ENCODE measurements around the gene ALOX12B.

Gene ALOX12B

GRCh38 chr17:8100763-8101162 lies 13.2 kb upstream of the ALOX12B start:
- no peak overlapping the region for H3K4me3 ChIP-seq (ENCODE audit: control insufficient read depth, low read depth, low read length)
- TF ChIP-seq CTCF (conservative IDR thresholded peaks at IDR 0.05; ENCODE audit: control insufficient read depth, insufficient read depth, low read depth, low read length): no peak
- no peak for DNase-seq (ENCODE audit: low read depth)

- no peak for DNase-seq (ENCODE audit: low read depth)
- no peak overlapping the region for H3K4me3 ChIP-seq (ENCODE audit: control insufficient read depth, low read depth, low read length)
- no peak for TF ChIP-seq CTCF (conservative IDR thresholded peaks at IDR 0.05; ENCODE audit: control insufficient read depth, insufficient read depth, low read depth, low read length)
Measured at GRCh38 chr17:8100111-8100510, 12.6 kb upstream of the ALOX12B start.

- no peak overlapping the region for H3K4me3 ChIP-seq (ENCODE audit: control insufficient read depth, low read depth, low read length)
- TF ChIP-seq CTCF (conservative IDR thresholded peaks at IDR 0.05; ENCODE audit: control insufficient read depth, insufficient read depth, low read depth, low read length): no peak
- DNase-seq (ENCODE audit: low read depth): no peak
Measured at GRCh38 chr17:8096541-8096940, 9.0 kb upstream of the ALOX12B start.

GRCh38 chr17:8095361-8095760 lies 7.8 kb upstream of the ALOX12B start:
- TF ChIP-seq CTCF (conservative IDR thresholded peaks at IDR 0.05; ENCODE audit: control insufficient read depth, insufficient read depth, low read depth, low read length): no peak
- no peak for DNase-seq (ENCODE audit: low read depth)

GRCh38 chr17:8091033-8091687 lies 3.6 kb upstream of the ALOX12B start:
- no peak for DNase-seq (ENCODE audit: low read depth)
- no peak for TF ChIP-seq CTCF (conservative IDR thresholded peaks at IDR 0.05; ENCODE audit: control insufficient read depth, insufficient read depth, low read depth, low read length)

More at GRCh38 chr17:8095361-8095760, 7.8 kb upstream of the ALOX12B start:
- H3K4me3 ChIP-seq (ENCODE audit: control insufficient read depth, low read depth, low read length): no peak overlapping the region

GRCh38 chr17:8089728-8090127 lies 2.2 kb upstream of the ALOX12B start:
- DNase-seq (ENCODE audit: low read depth): no peak
- H3K4me3 ChIP-seq (ENCODE audit: control insufficient read depth, low read depth, low read length): no peak overlapping the region
- TF ChIP-seq CTCF (conservative IDR thresholded peaks at IDR 0.05; ENCODE audit: control insufficient read depth, insufficient read depth, low read depth, low read length): no peak

More at GRCh38 chr17:8091033-8091687, 3.6 kb upstream of the ALOX12B start:
- no peak overlapping the region for H3K4me3 ChIP-seq (ENCODE audit: control insufficient read depth, low read depth, low read length)

- no peak for DNase-seq (ENCODE audit: low read depth)
- TF ChIP-seq CTCF (conservative IDR thresholded peaks at IDR 0.05; ENCODE audit: control insufficient read depth, insufficient read depth, low read depth, low read length): no peak
- H3K4me3 ChIP-seq (ENCODE audit: control insufficient read depth, low read depth, low read length): no peak overlapping the region
Measured at GRCh38 chr17:8087952-8088230, 375 bp upstream of the ALOX12B start.
